ENCODE results near the gene NTSR1. TPM values are rescaled to one million over a fixed set of nuclear protein-coding genes. Genes with fewer than 3 reads are reported as not detected.

The NTSR1 gene
- total and polyA plus RNA-seq, 2 of the 13 experiments (the other 11 are each of a cell fraction or from before 2014, with no cell fraction given), result 0.09 to 0.12 TPM

- TF ChIP-seq ZNF12 (CRISPR knock-in tag; IDR thresholded peaks at IDR 0.05) (no peak), ZNF510 (CRISPR knock-in tag; IDR thresholded peaks at IDR 0.05; ENCODE audit: low read depth) (no peak), CEBPZ (IDR thresholded peaks at IDR 0.05; ENCODE audit: low read length) (no peak), ZNF615 (CRISPR knock-in tag; IDR thresholded peaks at IDR 0.05; ENCODE audit: borderline replicate concordance) (no peak), CTCF (CRISPR knock-in tag; IDR thresholded peaks at IDR 0.05) (peak; percentile 67), SNRNP70 (IDR thresholded peaks at IDR 0.05; ENCODE audit: low read depth, low read length) (no peak), HMG20A (CRISPR knock-in tag; IDR thresholded peaks at IDR 0.05; ENCODE audit: borderline replicate concordance) (no peak), ZNF282 (IDR thresholded peaks at IDR 0.05; ENCODE audit: partially characterized antibody) (no peak), POGZ (CRISPR knock-in tag; IDR thresholded peaks at IDR 0.05) (no peak), ZNF547 (CRISPR knock-in tag; IDR thresholded peaks at IDR 0.05) (no peak), ZBTB33 (CRISPR knock-in tag; IDR thresholded peaks at IDR 0.05) (0 out of 2 replicates have a peak, but pooled peaks have one; percentile 5), TBP (CRISPR knock-in tag; IDR thresholded peaks at IDR 0.05) (no peak), ATF7 (IDR thresholded peaks at IDR 0.05) (no peak), ATF7 (CRISPR knock-in tag; IDR thresholded peaks at IDR 0.05) (no peak), ZGPAT (CRISPR knock-in tag; IDR thresholded peaks at IDR 0.05) (no peak), KAT2B (IDR thresholded peaks at IDR 0.05; ENCODE audit: borderline replicate concordance, low read depth, low read length) (no peak), ZFP37 (CRISPR knock-in tag; IDR thresholded peaks at IDR 0.05; ENCODE audit: borderline replicate concordance) (no peak), ZNF260 (CRISPR knock-in tag; IDR thresholded peaks at IDR 0.05; ENCODE audit: borderline replicate concordance, low read depth) (no peak), LCORL (IDR thresholded peaks at IDR 0.05) (no peak), LCORL (CRISPR knock-in tag; IDR thresholded peaks at IDR 0.05) (no peak)
Observed at GRCh38 chr20:62782149-62782892, 73.7 kb downstream of the NTSR1 start (continued).
